ENCODE data around the gene SSTR5. TPM values are rescaled to one million over a fixed set of nuclear protein-coding genes. Genes with fewer than 3 reads are reported as not detected.
A peak's percentile ranks its signal among the peaks of the same experiment; 100 is the strongest.
"Not testable (repeated sequence)": the region's sequence is repeated elsewhere in the genome, so short reads cannot be mapped to it uniquely, and the experiment has no call there.

The SSTR5 gene
- total RNA-seq, 1 experiment from 2014 or later: not detected

DNA sequence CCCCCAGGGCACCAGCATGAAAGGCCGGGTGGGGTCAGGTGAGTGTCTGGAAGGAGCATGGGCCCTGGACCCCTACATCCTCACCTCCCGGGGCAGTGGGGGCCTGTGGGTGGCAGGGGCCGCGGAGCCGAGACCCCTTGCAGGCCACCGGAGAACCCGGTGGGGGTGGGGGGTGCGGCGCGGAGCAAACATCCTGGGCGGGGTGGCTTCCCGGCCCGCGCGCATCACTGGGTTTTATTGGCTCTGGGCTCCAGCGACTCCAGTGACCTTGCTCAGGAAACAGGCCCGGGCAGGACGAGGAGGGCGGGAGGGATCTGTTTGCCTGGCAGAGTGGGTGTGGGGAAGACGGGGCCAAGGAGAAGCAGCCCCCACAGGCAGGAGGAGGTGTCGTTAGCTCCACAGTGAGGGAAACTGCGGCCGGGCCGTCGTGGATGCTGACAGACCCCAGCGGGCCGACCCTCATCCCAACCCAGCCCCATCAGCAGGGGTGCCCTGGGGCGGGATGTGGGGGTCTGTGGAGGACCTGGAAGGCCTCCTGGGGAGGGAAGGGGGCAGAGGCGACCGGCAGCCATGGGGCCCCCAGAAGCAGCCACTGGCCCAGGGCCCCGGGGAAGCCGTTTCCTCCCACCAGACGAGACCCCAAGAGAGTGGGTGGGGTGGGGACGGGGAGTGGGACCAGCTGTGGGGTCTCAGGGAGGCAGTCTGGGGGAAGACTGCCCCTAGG lies 10.6 kb downstream of the SSTR5 start:
- in situ Hi-C loops (cut with HindIII; ENCODE audit: low sequenced_read_pairs): no loop called here
- no peak for DNase-seq (ENCODE audit: low spot score)

DNA sequence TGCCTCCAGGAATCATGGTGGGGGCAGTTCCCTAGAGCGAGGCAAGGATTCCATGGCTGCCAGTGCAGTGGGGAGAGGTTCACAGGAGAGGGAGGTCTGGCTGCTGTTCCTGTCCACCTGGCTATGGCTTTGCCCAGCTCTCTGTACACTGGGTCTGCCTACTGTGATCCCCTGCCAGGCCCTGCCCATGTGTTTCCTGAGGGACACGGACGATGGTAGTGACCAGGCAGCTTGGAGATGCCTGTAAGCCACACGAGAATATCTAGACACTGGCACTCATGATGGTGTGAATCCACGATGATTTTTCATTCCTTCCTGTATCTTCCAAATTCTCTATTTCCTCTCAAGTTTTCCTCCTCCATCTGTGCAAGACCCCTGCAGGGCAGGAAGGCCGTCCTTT lies 12.4 kb downstream of the SSTR5 start:
- in situ Hi-C loops (cut with HindIII; ENCODE audit: low sequenced_read_pairs): no loop called here
- no peak for DNase-seq (ENCODE audit: low spot score)

DNA sequence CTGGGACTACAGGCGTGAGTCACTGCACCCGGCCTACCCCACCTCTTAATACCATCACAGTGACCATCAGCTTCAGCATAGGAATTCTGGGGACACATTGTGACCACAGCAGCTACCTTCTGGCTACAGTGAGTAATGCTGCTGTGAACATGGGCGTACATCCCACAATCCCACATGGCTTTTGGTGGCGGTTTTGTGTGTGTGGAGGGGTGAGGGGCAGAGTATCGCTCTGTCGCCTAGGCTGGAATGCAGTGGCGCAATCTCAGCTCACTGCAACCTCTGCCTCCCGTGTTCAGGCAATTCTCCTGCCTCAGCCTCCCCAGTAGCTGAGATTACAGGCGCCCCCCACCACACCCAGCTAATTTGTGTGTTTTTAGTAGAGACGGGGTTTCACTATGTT lies 13.9 kb downstream of the SSTR5 start:
- in situ Hi-C loops (cut with HindIII; ENCODE audit: low sequenced_read_pairs); DNase-seq (ENCODE audit: low spot score): not testable (repeated sequence)

DNA sequence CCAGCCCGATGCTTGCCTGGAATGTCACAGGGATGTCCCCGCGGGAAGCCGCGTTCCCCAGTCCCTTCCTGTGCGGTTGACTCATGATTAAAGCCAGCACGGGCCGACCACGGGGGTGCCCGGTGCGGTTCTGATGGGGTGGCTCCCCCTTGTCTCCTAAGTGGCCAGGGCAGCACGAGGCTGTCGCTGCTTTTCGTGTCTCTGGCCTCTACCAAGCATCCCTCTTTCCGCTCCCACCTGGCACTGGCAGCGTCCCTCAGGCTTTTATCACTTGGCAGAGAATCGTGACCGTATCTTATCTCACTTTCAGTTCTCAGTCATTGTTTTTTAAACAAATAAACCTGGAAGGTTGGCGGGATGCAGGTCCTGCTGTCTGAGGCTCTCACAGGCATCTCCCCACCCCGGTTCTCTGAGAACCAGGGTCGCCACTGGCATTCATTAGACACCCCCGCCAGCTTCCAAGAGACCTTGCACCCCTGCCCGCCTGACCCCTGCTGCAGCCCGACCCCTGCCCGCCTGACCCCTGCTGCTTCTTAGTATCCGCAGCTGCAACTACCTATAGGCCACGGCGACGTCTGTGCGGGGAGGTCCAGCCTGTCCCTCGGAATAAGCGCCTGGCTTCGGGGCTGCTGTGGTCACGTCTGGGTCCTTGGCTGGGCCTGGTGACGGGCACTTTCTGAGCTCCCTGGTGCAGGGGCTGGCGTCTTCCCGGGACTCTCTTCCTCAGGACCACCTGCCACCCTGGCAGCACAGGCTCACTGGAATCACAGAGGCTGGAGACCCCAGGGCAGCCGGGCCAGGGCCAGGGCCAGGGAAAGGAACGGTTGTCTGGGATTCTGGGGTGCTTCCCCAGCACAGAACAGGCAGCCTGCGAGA lies 16.0 kb downstream of the SSTR5 start:
- no peak for DNase-seq (ENCODE audit: low spot score)
- in situ Hi-C loops (cut with HindIII; ENCODE audit: low sequenced_read_pairs): no loop called here

DNA sequence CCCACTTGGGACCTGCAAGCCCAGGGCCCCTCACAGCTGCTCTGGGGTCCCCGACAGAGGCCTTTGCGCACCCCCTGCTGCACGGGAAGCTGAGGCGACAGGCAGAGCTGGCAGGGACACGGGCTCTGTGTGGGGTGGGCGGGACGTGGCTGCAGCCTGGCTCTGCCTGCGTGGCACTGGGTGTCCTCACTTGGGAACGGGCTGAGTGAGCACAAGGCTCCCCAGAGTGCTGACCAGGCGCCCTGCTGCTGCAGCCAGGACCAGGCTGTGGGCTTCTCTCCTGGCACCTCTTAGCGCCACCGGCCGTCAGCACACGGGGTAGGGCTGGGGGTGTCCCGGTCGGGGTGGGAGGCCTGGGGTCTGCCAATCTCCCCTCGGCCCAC lies 16.9 kb downstream of the SSTR5 start:
- in situ Hi-C loops (cut with HindIII; ENCODE audit: low sequenced_read_pairs): no loop called here
- no peak for DNase-seq (ENCODE audit: low spot score)

DNA sequence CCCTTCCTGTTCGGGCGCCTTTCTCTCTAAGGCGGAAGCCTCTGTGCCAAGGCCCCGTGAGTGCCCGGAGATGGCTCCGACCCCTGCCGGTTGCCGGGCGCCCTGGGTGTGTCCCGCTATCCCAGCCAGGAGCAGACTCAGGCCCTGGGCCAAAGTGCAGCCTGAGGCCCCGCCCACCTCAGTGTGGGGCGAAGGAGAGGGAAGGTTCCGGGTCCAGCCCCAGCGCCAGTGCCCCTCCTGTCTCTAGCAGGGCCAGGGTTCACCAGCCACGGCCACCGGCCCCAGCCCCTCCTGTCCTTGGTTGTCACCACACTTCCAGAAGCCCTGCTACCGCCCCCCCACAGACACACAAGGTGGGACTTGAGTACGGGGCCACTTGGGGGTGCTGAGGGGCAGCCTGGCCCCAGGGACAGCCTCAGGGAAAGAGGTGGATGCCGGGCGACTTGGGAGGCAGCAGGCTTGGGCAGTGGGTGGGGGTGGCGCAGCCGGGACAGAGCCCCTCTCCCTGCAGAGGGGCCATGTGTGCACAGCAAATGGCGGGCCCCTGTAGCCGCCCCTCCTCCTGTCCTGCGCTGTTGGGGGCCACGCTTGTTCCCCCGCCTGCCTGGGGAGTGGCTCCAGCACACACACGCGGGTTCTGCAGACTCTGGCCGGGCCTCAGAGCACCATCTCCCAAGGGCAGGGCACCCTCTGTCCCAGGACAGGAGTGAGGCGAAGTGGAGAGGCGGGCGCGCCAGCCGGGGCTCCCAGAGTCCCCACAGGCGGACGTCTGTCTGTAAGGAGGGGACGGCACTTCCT lies 17.5 kb downstream of the SSTR5 start:
- no peak for DNase-seq (ENCODE audit: low spot score)
- in situ Hi-C loops (cut with HindIII; ENCODE audit: low sequenced_read_pairs): no loop called here

DNA sequence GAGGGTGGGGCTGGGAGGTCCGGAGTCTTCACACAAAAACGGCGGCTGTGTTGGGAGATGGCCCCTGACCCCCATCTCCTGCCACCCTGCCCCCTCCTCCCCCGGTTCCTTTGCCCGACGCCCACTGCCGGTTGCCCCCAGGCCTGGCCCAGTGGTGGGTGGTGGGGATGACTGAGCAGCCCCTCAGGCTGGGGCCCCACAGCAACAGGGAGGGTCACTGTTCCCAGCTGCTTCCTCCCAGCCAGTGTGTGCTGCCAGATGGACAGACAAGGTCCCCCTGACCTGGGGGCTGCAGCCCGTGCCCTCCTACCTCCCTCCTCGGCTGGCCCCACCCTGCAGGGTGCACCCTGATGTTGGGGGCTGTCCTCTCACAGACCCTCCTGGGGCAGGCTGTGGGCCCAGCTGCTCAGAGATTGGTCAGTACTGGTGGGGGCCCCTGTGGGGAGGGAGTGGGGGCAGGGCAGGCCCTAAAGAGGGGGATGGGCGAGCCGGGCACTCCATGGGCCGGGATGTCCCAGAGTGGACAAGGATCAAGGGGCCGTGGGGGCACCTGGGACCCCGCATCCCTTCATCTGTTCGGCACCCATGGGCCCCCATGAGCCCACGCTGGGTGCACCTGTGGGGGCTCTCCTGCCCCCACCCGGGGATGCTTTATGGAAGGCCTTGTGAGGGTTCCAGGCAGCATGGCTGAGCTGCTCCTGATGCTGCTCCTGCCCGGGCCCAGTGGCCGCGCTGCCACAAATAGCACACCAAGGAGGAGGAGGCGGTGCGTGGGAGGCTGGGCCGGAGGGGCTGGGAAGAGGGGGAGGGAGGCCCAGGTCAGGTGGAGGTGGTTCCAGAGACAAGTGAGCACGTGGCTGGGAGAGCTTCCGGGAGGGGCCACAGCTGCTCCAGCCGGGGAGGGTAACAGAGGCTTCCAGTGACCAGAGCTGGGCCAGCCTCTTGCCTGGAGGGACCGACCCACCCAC lies 18.4 kb downstream of the SSTR5 start:
- in situ Hi-C loops (cut with HindIII; ENCODE audit: low sequenced_read_pairs): no loop called here
- no peak for DNase-seq (ENCODE audit: low spot score)

DNA sequence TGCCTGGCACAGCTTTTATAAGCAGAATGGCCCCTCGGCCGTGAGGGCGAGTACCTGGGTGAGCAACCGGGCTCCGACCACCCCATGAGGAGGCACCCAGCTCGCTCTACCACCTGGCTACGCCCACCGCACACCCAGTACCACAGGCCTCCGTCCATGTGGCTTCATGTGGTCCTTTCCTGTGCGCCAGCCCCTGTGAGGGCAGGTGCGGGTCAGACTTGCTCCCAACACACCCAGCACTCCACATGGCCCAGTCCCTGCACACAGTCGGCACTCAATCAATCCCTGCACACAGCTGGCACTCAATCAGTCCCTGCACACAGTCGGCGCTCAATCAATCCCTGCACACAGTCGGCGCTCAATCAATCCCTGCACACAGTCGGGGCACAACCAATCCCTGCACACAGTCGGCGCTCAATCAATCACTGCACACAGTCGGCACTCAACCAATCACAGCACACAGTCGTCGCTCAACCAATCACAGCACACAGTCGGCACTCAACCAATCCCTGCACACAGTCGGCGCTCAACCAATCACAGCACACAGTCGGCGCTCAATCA lies 19.5 kb downstream of the SSTR5 start:
- in situ Hi-C loops (cut with HindIII; ENCODE audit: low sequenced_read_pairs): no loop called here
- no peak for DNase-seq (ENCODE audit: low spot score)

DNA sequence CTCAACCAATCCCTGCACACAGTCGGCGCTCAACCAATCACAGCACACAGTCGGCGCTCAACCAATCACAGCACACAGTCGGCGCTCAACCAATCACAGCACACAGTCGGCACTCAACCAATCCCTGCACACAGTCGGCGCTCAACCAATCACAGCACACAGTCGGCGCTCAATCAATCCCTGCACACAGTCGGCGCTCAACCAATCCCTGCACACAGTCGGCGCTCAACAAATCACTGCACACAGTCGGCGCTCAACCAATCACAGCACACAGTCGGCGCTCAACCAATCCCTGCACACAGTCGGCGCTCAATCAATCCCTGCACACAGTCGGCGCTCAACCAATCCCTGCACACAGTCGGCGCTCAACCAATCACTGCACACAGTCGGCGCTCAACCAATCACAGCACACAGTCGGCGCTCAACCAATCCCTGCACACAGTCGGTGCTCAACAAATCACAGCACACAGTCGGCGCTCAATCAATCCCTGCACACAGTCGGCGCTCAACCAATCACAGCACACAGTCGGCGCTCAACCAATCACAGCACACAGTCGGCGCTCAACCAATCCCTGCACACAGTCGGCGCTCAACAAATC lies 20.2 kb downstream of the SSTR5 start:
- in situ Hi-C loops (cut with HindIII; ENCODE audit: low sequenced_read_pairs); DNase-seq (ENCODE audit: low spot score): not testable (repeated sequence)

DNA sequence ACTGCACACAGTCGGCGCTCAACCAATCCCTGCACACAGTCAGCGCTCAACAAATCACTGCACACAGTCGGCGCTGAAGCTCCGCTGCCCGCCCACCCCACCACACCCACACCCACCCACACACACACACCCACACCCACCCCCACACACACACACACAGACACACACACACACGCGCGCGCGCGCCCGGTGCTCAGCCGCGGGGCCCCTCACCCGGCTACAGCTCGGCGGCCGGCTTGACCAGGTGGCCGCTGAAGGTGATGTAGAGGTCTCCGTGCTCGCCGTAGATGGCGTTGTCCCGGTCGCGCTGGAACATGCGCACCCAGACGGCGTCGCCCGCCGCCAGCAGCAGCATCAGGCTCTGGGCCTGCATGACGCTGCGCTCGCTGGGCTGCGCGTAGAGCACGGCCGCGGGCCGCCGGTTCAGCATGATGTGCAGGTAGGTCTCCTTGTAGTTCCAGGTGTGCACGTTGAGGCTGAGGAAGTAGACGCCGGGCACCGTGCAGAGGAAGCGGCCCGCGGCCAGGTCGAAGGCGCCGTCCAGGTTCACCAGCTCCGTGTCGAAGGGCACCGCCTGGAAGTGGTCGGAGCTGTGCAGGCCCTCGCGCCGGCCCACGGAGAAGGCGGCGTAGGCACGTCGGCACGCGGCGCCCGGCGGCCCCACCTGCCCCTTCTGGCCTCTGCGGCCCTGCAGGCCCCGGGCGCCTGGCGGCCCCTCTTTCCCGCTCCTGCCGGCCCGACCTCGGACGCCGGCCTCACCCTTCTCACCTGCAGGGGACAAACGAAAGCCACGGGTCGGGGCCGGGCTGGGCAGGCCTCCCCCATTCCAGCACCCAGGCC lies 21.0 kb downstream of the SSTR5 start:
- in situ Hi-C loops (cut with HindIII; ENCODE audit: low sequenced_read_pairs): no loop called here
- DNase-seq (ENCODE audit: low spot score): peak; percentile 36

DNA sequence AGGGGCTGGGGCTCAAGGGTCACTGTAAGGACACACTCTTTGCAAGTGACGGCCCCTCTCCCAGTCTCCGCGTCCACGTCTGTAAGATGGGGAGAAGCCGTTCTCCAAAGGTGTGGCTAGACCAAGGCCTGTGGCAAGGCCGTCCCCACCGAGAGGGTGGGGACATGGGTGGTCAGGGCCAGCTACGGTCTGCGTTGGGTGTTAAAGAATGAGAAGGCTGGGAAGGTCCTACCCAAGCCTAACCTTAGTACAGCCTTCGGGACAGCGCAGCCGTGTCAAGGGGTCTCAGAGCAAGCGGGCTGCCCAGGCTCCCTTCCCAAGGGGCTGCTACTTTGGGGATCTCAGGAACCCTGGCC lies 21.6 kb downstream of the SSTR5 start:
- DNase-seq (ENCODE audit: low spot score): peak; percentile 51
- in situ Hi-C loops (cut with HindIII; ENCODE audit: low sequenced_read_pairs): no loop called here

DNA sequence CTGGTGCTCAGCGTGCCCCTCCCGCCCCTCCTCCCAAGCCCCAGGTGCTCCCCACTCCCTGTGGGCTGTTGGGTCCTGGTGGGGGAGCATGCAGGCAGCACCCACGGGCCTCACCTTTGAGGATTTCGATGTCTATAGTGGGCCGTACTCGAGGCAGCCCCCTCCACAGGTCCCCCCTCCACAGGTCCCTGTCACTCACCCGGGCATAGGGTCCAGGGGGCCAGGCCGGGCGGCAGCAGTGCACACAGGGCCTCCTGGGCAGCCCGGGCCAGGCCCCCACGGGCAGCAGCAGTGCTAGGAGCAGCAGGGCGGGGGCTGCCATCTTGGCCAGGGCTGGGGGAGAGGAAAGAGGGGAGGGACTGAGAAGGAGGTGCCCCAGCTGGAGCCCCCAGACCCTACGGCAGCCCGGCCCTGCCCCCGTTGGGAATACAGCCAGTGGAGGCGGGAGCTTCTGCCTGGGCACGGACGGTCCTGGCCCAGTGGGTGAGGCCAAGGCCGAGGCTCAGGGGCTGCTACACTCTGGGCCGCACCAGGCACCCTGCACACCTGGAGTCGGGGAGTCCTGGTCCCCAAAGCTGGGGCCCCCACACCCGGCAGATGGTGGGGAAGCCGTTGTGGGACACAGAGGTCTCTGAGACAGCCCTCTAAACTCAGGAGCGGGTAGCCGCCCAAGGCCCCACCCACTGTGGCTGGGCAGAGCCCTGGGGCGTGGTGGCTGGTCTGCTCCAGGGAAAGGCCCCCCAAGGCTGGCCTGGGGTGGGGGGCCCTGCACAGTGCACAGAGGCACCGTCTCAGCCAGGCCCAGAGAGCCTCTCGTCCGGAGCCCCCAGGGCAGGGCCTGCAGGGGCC lies 22.3 kb downstream of the SSTR5 start:
- DNase-seq (ENCODE audit: low spot score): no peak
- in situ Hi-C loops (cut with HindIII; ENCODE audit: low sequenced_read_pairs): no loop called here

DNA sequence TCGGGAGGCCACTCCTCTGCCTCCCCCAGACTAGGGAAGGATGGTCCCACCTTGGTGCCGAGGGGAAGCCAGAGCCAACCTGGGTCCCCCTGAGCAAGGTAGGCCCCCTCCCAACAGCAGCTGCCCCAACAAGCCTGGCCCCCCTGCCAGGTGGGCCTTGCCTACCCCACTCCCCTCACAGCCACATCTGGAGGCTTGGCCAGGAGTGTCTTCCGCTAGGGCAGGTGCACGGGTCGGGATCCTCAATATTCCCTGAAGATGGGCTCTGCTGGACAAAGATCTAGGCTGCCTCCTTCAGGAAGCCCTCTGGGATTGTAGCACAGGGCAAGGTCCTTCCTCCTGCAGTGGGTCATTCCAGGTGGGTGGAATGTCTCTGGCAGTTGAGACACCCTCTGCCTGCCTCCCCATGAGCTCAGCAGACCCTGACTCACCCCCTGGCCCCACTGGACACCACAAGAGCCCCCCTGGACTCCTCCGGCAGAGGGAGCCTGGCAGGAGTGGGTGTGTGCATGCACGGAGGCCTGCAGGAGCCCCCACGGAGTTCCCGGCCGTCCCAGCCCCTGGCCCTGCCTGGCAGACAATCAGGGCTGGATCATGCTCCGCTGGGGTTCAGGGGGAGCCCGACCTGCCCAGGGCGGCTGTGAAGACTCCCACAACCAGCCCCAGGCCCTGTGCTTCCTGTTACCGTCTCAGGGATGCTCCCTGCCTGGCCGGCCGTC lies 23.1 kb downstream of the SSTR5 start:
- no peak for DNase-seq (ENCODE audit: low spot score)
- in situ Hi-C loops (cut with HindIII; ENCODE audit: low sequenced_read_pairs): no loop called here

DNA sequence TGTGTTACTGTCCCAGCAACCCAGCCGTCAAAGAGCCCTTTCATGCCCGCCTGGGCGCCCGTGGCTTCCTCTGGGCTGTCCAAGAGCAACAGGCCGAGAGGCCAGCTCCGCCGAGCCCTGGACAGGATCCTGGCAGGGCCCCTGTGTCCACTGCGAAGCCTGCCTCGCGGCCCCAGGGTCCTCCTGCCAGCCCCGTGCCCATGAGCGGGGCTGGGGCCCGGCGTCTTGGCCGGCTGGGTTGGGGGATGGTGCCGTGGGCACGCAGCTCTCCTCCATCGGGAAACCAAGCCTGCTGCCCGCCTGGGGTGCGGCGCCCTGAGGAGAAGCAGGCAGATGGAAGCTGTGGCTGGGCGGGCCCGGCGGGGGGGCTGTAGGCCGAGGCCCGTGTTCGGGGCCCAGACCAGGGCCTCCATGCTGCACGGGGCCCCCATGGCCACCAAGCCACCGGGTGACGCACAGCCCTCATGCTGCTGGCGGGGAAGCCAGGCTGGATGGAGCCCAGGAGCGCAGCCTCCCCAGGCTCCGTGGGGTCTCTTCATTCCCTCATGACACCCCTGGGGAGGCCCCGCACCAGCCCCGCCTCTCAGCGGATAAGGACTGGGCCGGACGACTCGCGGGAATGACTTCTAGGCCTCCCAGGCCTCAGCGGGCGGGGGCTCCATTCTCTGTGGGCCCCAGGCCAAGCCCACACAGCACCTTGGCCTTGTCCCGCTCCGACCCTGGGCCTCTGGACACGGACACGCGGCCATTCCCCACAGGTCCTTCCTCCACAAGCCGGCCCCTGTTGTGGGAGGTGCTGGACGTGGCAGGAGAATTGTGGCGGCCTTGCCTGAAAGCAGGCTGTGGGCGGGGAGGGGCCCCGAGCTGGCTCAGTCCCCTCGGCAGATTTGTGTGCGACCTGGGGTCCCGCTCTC lies 23.9 kb downstream of the SSTR5 start, which contains the start of gene C1QTNF8:
Gene C1QTNF8, minus strand, starts transcription at position 76 of the 914 bp plus-strand sequence. CDS start 1,322 bp downstream, outside the sequence.
- DNase-seq (ENCODE audit: low spot score): no peak
- in situ Hi-C loops (cut with HindIII; ENCODE audit: low sequenced_read_pairs): no loop called here

DNA sequence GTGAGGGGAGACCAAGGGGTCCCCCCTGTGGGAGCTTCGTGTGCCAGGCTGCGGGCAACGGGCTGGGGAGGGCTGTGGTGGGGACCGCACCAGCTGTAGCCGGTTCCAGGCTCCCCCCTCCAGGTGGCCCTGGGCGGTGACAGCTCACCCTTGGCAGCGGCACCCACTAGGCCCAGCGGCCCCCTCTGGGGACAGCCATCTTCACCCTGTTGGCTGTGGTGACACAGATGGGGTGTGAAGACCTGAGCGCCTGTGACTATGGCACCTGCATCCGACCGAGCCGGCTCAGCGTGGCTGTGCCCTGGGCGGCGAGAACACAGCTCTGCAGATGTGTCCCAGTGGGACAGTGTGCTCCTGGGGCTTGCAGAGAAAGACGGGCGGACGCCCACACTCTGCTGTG lies 24.6 kb downstream of the SSTR5 start:
- no peak for DNase-seq (ENCODE audit: low spot score)
- in situ Hi-C loops (cut with HindIII; ENCODE audit: low sequenced_read_pairs): no loop called here

Measured in G401 (cell line).